Stimulated activated memory B cell treated with anti-CD40 and anti-IgM and Interleukin-4, amounts not matched to agents 10 μg/mL and 1 μg/mL and 100 μg/mL, for 72 hours (primary cell): ENCODE data around the gene PDZD4.

Experiments
- ATAC-seq: fragments of 150-1000 bp; cut with Tn5 transposase; 2 replicates; pipeline ENCODE4 v1.10.0; 2021
- H3K27ac Mint-ChIP-seq: one replicate; pipeline ENCODE4 v1.8.0; 2022; ENCODE audit warnings: mild to moderate bottlenecking, mixed read lengths
- H3K27me3 Mint-ChIP-seq: one replicate; pipeline ENCODE4 v1.8.0; 2022; ENCODE audit warnings: mixed read lengths
- H3K36me3 Mint-ChIP-seq: one replicate; pipeline ENCODE4 v1.8.0; 2022; ENCODE audit warnings: mixed read lengths
- H3K4me1 Mint-ChIP-seq: one replicate; pipeline ENCODE4 v1.8.0; 2022; ENCODE audit warnings: mixed read lengths
- H3K4me3 Mint-ChIP-seq: one replicate; pipeline ENCODE4 v1.8.0; 2022; ENCODE audit warnings: mild to moderate bottlenecking, moderate library complexity, mixed read lengths
- H3K9me3 Mint-ChIP-seq: one replicate; pipeline ENCODE4 v1.8.0; 2022; ENCODE audit warnings: mixed read lengths

PDZD4 gene

GRCh38 chrX:153813161-153813560 lies 17.2 kb downstream of the PDZD4 start:
- H3K4me3 Mint-ChIP-seq = no peak overlapping the region
- no peak overlapping the region for H3K27ac Mint-ChIP-seq
- H3K36me3 Mint-ChIP-seq = no peaks in the 10 kb centered on the region
- no peaks in the 10 kb centered on the region for H3K9me3 Mint-ChIP-seq
- H3K27me3 Mint-ChIP-seq = peaks cover 39% of the 10 kb centered on the region
- peaks cover 18% of the 10 kb centered on the region for H3K4me1 Mint-ChIP-seq
- no peak for ATAC-seq

- Mint-ChIP-seq H3K36me3 (no peaks in the 10 kb centered on the region), H3K27ac (no peak overlapping the region), H3K9me3 (no peaks in the 10 kb centered on the region), H3K4me3 (no peak overlapping the region), H3K27me3 (peaks cover 38% of the 10 kb centered on the region), H3K4me1 (peaks cover 17% of the 10 kb centered on the region)
- no peak for ATAC-seq
These were observed 18.1 kb downstream of the PDZD4 start for GRCh38 chrX:153812220-153812619.

- Mint-ChIP-seq H3K4me3 (no peak overlapping the region), H3K9me3 (no peaks in the 10 kb centered on the region), H3K27me3 (peaks cover 18% of the 10 kb centered on the region), H3K4me1 (no peaks in the 10 kb centered on the region), H3K27ac (no peak overlapping the region), H3K36me3 (no peaks in the 10 kb centered on the region)
- no peak for ATAC-seq
These were observed 22.4 kb downstream of the PDZD4 start for GRCh38 chrX:153807976-153808375.

- Mint-ChIP-seq H3K27ac (no peak overlapping the region), H3K36me3 (no peaks in the 10 kb centered on the region), H3K4me1 (no peaks in the 10 kb centered on the region), H3K4me3 (no peak overlapping the region), H3K9me3 (no peaks in the 10 kb centered on the region), H3K27me3 (peaks cover 18% of the 10 kb centered on the region)
- ATAC-seq = no peak
These were observed 23.3 kb downstream of the PDZD4 start for GRCh38 chrX:153806999-153807575.

GRCh38 chrX:153805436-153805835 lies 24.9 kb downstream of the PDZD4 start:
- H3K4me1 Mint-ChIP-seq = no peaks in the 10 kb centered on the region
- ATAC-seq = no peak
- no peak overlapping the region for H3K4me3 Mint-ChIP-seq
- peaks cover 18% of the 10 kb centered on the region for H3K27me3 Mint-ChIP-seq
- H3K27ac Mint-ChIP-seq = no peak overlapping the region
- H3K9me3 Mint-ChIP-seq = no peaks in the 10 kb centered on the region
- no peaks in the 10 kb centered on the region for H3K36me3 Mint-ChIP-seq

- no peak for ATAC-seq
- Mint-ChIP-seq H3K27me3 (peaks cover 11% of the 10 kb centered on the region), H3K4me1 (no peaks in the 10 kb centered on the region), H3K4me3 (no peak overlapping the region), H3K36me3 (no peaks in the 10 kb centered on the region), H3K9me3 (no peaks in the 10 kb centered on the region), H3K27ac (no peak overlapping the region)
These were observed 25.7 kb downstream of the PDZD4 start for GRCh38 chrX:153804621-153805020.

GRCh38 chrX:153804100-153804595 lies 26.2 kb downstream of the PDZD4 start:
- no peak for ATAC-seq
- Mint-ChIP-seq H3K27ac (no peak overlapping the region), H3K27me3 (peaks cover 9% of the 10 kb centered on the region), H3K36me3 (no peaks in the 10 kb centered on the region), H3K4me1 (no peaks in the 10 kb centered on the region), H3K9me3 (no peaks in the 10 kb centered on the region), H3K4me3 (no peak overlapping the region)

- H3K9me3 Mint-ChIP-seq = no peaks in the 10 kb centered on the region
- no peak overlapping the region for H3K27ac Mint-ChIP-seq
- H3K27me3 Mint-ChIP-seq = peaks cover 9% of the 10 kb centered on the region
- H3K36me3 Mint-ChIP-seq = peaks cover 7% of the 10 kb centered on the region
- H3K4me3 Mint-ChIP-seq = no peak overlapping the region
- no peak for ATAC-seq
- no peaks in the 10 kb centered on the region for H3K4me1 Mint-ChIP-seq
These were observed 26.9 kb downstream of the PDZD4 start for GRCh38 chrX:153803211-153804099.

GRCh38 chrX:153802513-153803045 lies 27.8 kb downstream of the PDZD4 start:
- ATAC-seq = no peak
- Mint-ChIP-seq H3K27me3 (peaks cover 3% of the 10 kb centered on the region), H3K4me3 (no peak overlapping the region), H3K27ac (no peak overlapping the region), H3K9me3 (no peaks in the 10 kb centered on the region), H3K36me3 (peaks cover 13% of the 10 kb centered on the region), H3K4me1 (no peaks in the 10 kb centered on the region)

- no peak for ATAC-seq
- Mint-ChIP-seq H3K27me3 (no peaks in the 10 kb centered on the region), H3K36me3 (peaks cover 13% of the 10 kb centered on the region), H3K4me3 (no peak overlapping the region), H3K9me3 (no peaks in the 10 kb centered on the region), H3K4me1 (no peaks in the 10 kb centered on the region), H3K27ac (no peak overlapping the region)
These were observed 28.7 kb downstream of the PDZD4 start for GRCh38 chrX:153801669-153802068.

- no peaks in the 10 kb centered on the region for H3K9me3 Mint-ChIP-seq
- H3K4me1 Mint-ChIP-seq = peaks cover 9% of the 10 kb centered on the region
- H3K27ac Mint-ChIP-seq = no peak overlapping the region
- no peaks in the 10 kb centered on the region for H3K27me3 Mint-ChIP-seq
- H3K4me3 Mint-ChIP-seq = no peak overlapping the region
- ATAC-seq = no peak
- H3K36me3 Mint-ChIP-seq = peaks cover 13% of the 10 kb centered on the region
These were observed 29.6 kb downstream of the PDZD4 start for GRCh38 chrX:153800746-153801145.

- Mint-ChIP-seq H3K27me3 (no peaks in the 10 kb centered on the region), H3K36me3 (peaks cover 13% of the 10 kb centered on the region), H3K4me3 (no peak overlapping the region), H3K27ac (no peak overlapping the region), H3K4me1 (peaks cover 9% of the 10 kb centered on the region), H3K9me3 (no peaks in the 10 kb centered on the region)
- ATAC-seq = no peak
These were observed 30.1 kb downstream of the PDZD4 start for GRCh38 chrX:153800177-153800722.

- ATAC-seq = no peak
- Mint-ChIP-seq H3K27me3 (no peaks in the 10 kb centered on the region), H3K4me3 (no peak overlapping the region), H3K36me3 (peaks cover 13% of the 10 kb centered on the region), H3K4me1 (peaks cover 9% of the 10 kb centered on the region), H3K27ac (no peak overlapping the region), H3K9me3 (no peaks in the 10 kb centered on the region)
These were observed 31.0 kb downstream of the PDZD4 start for GRCh38 chrX:153799326-153799725.

GRCh38 chrX:153797415-153798015 lies 32.8 kb downstream of the PDZD4 start:
- Mint-ChIP-seq H3K4me1 (peaks cover 17% of the 10 kb centered on the region), H3K27ac (no peak overlapping the region), H3K27me3 (no peaks in the 10 kb centered on the region), H3K9me3 (no peaks in the 10 kb centered on the region), H3K4me3 (no peak overlapping the region), H3K36me3 (peaks cover 13% of the 10 kb centered on the region)
- no peak for ATAC-seq
